ENCODE measurements around the gene NCDN.

The NCDN gene

GRCh38 chr1:35537806-35538205 lies 19.8 kb upstream of the NCDN start:
- no peak overlapping the region for H3K9ac ChIP-seq (ENCODE audit: low read depth, low read length)
- peaks cover 51% of the 10 kb centered on the region for H3K4me1 ChIP-seq (ENCODE audit: insufficient read depth, low read length)
- H3K36me3 ChIP-seq (ENCODE audit: insufficient read depth, low read length): no peaks in the 10 kb centered on the region; the same call in 1 of the 2 replicates
- no peaks in the 10 kb centered on the region for H3K9me3 ChIP-seq (ENCODE audit: control insufficient read depth, insufficient read depth, low read length)

- H3K4me1 ChIP-seq (ENCODE audit: insufficient read depth, low read length): peaks cover 45% of the 10 kb centered on the region
- no peaks in the 10 kb centered on the region for H3K9me3 ChIP-seq (ENCODE audit: control insufficient read depth, insufficient read depth, low read length)
- H3K9ac ChIP-seq (ENCODE audit: low read depth, low read length): no peak overlapping the region
- H3K36me3 ChIP-seq (ENCODE audit: insufficient read depth, low read length): no peaks in the 10 kb centered on the region; the same call in 1 of the 2 replicates
These were observed 18.4 kb upstream of the NCDN start for GRCh38 chr1:35539073-35539823.

- Histone ChIP-seq H3K36me3 (ENCODE audit: insufficient read depth, low read length) (no peaks in the 10 kb centered on the region; the same call in 1 of the 2 replicates), H3K4me1 (ENCODE audit: insufficient read depth, low read length) (peaks cover 47% of the 10 kb centered on the region), H3K9ac (ENCODE audit: low read depth, low read length) (no peak overlapping the region), H3K9me3 (ENCODE audit: control insufficient read depth, insufficient read depth, low read length) (no peaks in the 10 kb centered on the region)
These were observed 17.8 kb upstream of the NCDN start for GRCh38 chr1:35539824-35540261.

GRCh38 chr1:35544976-35545375 lies 12.6 kb upstream of the NCDN start:
- Histone ChIP-seq H3K4me1 (ENCODE audit: insufficient read depth, low read length) (peaks cover 10% of the 10 kb centered on the region), H3K9me3 (ENCODE audit: control insufficient read depth, insufficient read depth, low read length) (no peaks in the 10 kb centered on the region), H3K36me3 (ENCODE audit: insufficient read depth, low read length) (no peaks in the 10 kb centered on the region; the same call in 1 of the 2 replicates), H3K9ac (ENCODE audit: low read depth, low read length) (no peak overlapping the region)

GRCh38 chr1:35546614-35547013 lies 11.0 kb upstream of the NCDN start:
- Histone ChIP-seq H3K9ac (ENCODE audit: low read depth, low read length) (no peak overlapping the region), H3K36me3 (ENCODE audit: insufficient read depth, low read length) (peaks cover 6% of the 10 kb centered on the region; the same call in 1 of the 2 replicates), H3K9me3 (ENCODE audit: control insufficient read depth, insufficient read depth, low read length) (no peaks in the 10 kb centered on the region), H3K4me1 (ENCODE audit: insufficient read depth, low read length) (peaks cover 7% of the 10 kb centered on the region)

GRCh38 chr1:35553851-35554250 lies 3.7 kb upstream of the NCDN start:
- Histone ChIP-seq H3K36me3 (ENCODE audit: insufficient read depth, low read length) (peaks cover 18% of the 10 kb centered on the region; the same call in 1 of the 2 replicates), H3K9me3 (ENCODE audit: control insufficient read depth, insufficient read depth, low read length) (no peaks in the 10 kb centered on the region), H3K4me1 (ENCODE audit: insufficient read depth, low read length) (peaks cover 23% of the 10 kb centered on the region), H3K9ac (ENCODE audit: low read depth, low read length) (peak overlapping the region; percentile 39; the same call in 1 of the 2 replicates)

GRCh38 chr1:35554266-35555211 lies 3.1 kb upstream of the NCDN start:
- Histone ChIP-seq H3K4me1 (ENCODE audit: insufficient read depth, low read length) (peaks cover 23% of the 10 kb centered on the region), H3K36me3 (ENCODE audit: insufficient read depth, low read length) (peaks cover 18% of the 10 kb centered on the region; the same call in 1 of the 2 replicates), H3K9ac (ENCODE audit: low read depth, low read length) (peak overlapping the region; percentile 81), H3K9me3 (ENCODE audit: control insufficient read depth, insufficient read depth, low read length) (no peaks in the 10 kb centered on the region)

- Histone ChIP-seq H3K36me3 (ENCODE audit: insufficient read depth, low read length) (peaks cover 18% of the 10 kb centered on the region; the same call in 1 of the 2 replicates), H3K9ac (ENCODE audit: low read depth, low read length) (peak overlapping the region; percentile 81), H3K4me1 (ENCODE audit: insufficient read depth, low read length) (peaks cover 23% of the 10 kb centered on the region), H3K9me3 (ENCODE audit: control insufficient read depth, insufficient read depth, low read length) (no peaks in the 10 kb centered on the region)
These were observed 2.4 kb upstream of the NCDN start for GRCh38 chr1:35555212-35555584.

- peaks cover 23% of the 10 kb centered on the region for H3K4me1 ChIP-seq (ENCODE audit: insufficient read depth, low read length)
- no peaks in the 10 kb centered on the region for H3K9me3 ChIP-seq (ENCODE audit: control insufficient read depth, insufficient read depth, low read length)
- H3K9ac ChIP-seq (ENCODE audit: low read depth, low read length): peak overlapping the region; percentile 81
- peaks cover 16% of the 10 kb centered on the region; the same call in 1 of the 2 replicates for H3K36me3 ChIP-seq (ENCODE audit: insufficient read depth, low read length)
These were observed 1.8 kb upstream of the NCDN start for GRCh38 chr1:35555601-35556477.

- Histone ChIP-seq H3K36me3 (ENCODE audit: insufficient read depth, low read length) (peaks cover 12% of the 10 kb centered on the region; the same call in 1 of the 2 replicates), H3K9ac (ENCODE audit: low read depth, low read length) (peak overlapping the region; percentile 81), H3K9me3 (ENCODE audit: control insufficient read depth, insufficient read depth, low read length) (no peaks in the 10 kb centered on the region), H3K4me1 (ENCODE audit: insufficient read depth, low read length) (peaks cover 23% of the 10 kb centered on the region)
These were observed 998 bp upstream of the NCDN start for GRCh38 chr1:35556484-35557117.

GRCh38 chr1:35557118-35557610 lies 435 bp upstream of the NCDN start, which contains the start of gene KIAA0319L:
Gene KIAA0319L, minus strand, starts transcription at chr1:35557403. Its CDS starts 2,912 bp downstream, at chr1:35554491.
- no peaks in the 10 kb centered on the region for H3K9me3 ChIP-seq (ENCODE audit: control insufficient read depth, insufficient read depth, low read length)
- H3K9ac ChIP-seq (ENCODE audit: low read depth, low read length): peak within 1 kb of the TSS; percentile 81
- peaks cover 11% of the 10 kb centered on the region for H3K36me3 ChIP-seq (ENCODE audit: insufficient read depth, low read length)
- peaks cover 23% of the 10 kb centered on the region for H3K4me1 ChIP-seq (ENCODE audit: insufficient read depth, low read length)

GRCh38 chr1:35558374-35559316 lies 1.0 kb downstream of the NCDN start:
- H3K9me3 ChIP-seq (ENCODE audit: control insufficient read depth, insufficient read depth, low read length): no peaks in the 10 kb centered on the region
- peak overlapping the region; percentile 81 for H3K9ac ChIP-seq (ENCODE audit: low read depth, low read length)
- H3K36me3 ChIP-seq (ENCODE audit: insufficient read depth, low read length): no peaks in the 10 kb centered on the region; the same call in 1 of the 2 replicates
- H3K4me1 ChIP-seq (ENCODE audit: insufficient read depth, low read length): peaks cover 22% of the 10 kb centered on the region
